Activated T-cell treated with anti-CD3 and anti-CD28 coated beads for 48 hours (primary cell): ENCODE data around the gene REN.
A peak's percentile ranks its signal among the peaks of the same experiment; 100 is the strongest.

Experiments used
- DNase-seq: peaks from one replicate; pipeline ENCODE4 v3.0.0-alpha.2; 2020; ENCODE audit warnings: low read depth

The REN gene

DNA sequence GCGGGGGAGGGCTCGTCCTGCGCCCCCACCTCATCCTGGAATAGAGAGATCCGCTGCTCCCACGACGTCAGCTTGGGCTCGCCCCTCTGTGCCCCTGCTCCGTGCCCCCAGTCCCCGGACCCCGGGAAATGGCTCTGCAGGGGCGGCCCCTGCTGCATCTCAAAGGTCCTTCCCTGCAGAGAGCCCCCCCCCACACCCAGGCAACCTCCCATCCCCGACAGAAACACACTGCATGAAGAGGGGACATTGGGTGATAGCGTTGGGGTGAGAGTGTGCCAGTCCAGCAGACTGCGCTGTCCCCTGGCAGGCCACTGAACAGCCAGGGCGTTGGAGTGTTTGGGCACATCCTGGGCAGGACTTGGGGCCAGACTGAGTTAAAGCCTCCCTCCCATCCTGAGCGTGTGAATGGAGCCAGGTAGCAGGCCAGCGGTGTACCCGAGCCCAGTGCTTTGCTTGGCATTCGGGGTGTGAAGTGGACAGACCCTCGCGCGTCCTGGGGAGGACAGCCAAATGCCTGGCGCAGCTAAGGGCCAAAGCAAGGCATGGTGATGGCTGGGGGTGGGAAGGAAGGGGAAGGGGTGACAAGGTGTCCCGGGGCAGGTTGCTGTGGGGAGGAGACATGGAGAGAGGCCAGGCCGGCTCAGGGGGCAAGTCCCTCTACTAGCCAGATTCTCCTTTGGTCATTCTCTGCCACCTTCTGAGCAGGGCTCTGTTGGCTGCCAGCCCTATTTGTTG is 13.7 kb downstream of the REN start:
- no peak for DNase-seq

GRCh38 chr1:204151552-204152309 is 14.4 kb downstream of the REN start, which contains the start of gene ETNK2:
Gene ETNK2 (minus strand): TSS chr1:204152044. CDS start chr1:204151852, 192 bp downstream.
- DNase-seq, result peak; percentile 45

DNA sequence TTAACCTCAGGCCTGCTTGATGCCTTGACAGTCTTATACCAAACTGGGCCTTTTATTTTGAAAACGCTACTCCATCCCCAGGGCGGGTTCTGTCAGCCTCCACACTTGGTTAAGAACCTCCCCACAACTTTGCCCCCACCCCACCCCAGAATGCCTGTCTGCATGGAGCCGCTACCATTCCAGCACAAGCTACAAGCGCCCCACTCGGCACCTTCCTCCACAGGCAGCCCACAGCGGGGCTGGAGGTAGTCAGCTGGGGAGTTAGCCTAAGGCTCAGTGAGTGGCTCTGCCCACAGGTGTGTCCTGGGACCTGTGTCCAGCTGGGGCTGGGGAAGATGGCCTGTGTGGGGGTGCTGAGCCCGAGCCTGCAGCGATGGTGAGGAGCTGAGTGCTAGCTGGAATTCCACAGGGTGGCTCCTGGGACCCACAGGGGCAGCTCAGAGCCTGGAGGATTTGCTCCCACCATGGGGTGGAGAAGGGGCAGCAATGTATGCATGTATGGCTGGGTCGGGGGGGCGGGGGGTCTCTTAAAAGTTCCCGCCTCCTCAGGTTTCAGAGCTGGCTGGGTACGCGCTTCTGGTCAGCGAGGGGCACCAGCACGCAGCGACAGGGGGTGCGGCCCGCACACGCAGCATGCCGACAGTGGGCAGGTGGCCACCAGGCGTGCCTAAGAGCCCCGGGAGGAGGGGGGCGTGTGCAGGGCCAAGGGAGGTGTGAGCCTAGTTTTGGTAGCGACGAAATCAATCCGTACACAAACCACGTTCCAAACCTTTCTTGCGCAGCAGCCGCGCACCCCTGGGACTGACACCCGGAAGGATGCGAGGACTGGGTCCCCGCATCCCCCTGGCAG is 15.2 kb downstream of the REN start:
- no peak for DNase-seq

GRCh38 chr1:204149635-204150565 is 16.2 kb downstream of the REN start:
- DNase-seq, result no peak

GRCh38 chr1:204149107-204149506 is 17.0 kb downstream of the REN start:
- DNase-seq, result no peak

GRCh38 chr1:204147406-204148383 is 18.4 kb downstream of the REN start:
- DNase-seq, result no peak

GRCh38 chr1:204146965-204147364 is 19.2 kb downstream of the REN start:
- DNase-seq, result no peak

DNA sequence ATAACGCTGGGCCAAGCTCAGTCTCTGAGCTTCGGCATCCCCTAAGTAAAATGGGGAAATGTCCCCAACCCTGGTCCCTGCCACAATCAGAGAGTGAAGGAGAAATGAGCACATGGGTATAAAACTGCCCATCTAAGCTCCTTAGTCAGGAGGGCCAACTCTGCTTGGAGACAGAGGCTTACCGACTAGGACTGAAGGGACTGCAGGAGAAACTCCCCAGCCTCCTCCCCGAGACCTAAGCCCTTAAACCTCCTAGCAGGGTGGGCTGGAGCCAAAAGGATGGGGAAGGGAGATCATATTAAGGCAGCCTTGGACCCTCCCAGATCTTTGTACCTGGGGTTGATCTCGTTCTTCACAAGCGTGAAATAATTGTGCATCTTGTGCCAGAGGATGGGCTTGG is 19.8 kb downstream of the REN start:
- no peak for DNase-seq

- DNase-seq, result no peak
These were observed 21.1 kb downstream of the REN start for GRCh38 chr1:204145033-204145504.

DNA sequence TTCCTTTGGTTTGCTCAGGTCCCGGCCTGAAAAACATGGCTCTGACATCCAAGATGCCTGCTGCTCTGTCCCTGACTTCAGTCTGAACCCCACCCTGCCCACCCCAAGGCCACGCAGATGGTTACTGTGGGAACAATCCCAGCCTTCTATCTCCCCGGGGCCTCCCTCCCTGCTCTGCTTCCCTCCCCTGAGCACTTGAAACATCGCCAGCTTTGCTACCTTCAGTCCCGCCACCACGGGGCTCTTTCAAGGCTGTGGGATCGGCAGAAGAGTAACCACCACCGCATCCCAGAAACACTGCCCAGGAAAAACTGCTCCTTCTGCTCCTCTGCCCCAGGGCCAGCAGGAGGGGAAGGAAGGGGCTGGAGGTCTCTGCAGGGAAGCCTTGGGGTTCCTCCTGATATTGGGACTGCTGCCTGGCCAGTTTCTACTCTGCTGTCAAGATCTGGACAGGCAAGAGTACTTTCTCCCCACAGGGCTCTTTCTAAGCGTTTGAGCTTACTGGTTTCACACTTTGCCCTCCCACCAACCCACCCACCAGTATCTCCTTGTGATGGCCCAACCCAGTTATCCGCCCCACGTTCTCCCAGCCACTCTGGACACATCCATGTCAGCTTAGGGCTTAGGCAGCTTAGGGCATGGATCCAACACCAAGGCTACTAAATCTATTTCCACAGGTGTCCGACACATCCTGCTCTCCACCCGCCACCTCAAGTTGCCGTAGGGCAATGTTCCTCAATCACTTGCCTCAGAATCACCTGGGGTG is 22.7 kb downstream of the REN start:
- no peak for DNase-seq

DNA sequence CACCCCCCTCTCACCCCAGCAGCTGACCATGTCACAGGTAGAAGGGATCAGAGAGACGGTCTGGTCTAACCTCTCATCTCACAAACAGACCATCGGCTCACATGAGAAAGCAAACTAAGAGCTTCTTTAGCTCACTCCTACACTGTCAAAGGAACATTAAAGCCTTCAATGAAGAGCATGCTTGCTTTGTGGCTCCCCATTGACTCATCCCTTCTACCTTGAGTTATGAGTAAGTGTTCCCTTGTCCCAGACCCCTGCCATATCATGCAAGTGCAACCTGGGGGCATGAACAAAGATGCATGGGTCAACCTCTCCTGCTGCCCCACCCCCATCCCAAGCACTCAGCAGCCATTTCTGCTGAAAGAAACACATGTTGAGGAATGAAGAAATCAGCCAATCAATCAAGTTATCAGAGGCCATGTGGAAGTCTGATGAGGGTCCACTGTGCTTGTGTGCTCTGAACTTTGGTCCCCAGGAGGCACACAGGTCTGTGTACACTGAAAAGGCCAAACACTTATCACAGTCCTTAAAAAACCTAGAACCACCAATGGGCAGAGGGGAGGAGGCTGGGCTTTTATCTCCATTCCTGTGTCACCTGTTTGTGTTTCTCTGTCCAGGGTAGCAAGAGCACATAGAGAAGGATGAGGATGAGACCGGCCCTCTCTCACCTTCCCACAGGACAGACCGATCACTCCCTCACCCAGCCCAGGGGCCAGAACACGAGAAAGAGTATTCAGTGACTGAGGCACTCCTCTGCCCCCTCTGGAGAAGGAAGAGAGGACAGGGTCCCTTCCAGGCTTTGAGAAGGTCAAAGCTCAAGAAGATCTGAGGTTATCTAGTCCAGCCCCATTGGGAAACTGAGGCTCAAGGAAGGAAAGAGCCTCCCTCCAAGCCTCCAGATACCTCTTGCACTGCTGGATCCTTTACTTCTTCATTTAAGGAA is 23.8 kb downstream of the REN start:
- DNase-seq, result no peak

- DNase-seq, result no peak
These were observed 25.0 kb downstream of the REN start for GRCh38 chr1:204141131-204141530.

DNA sequence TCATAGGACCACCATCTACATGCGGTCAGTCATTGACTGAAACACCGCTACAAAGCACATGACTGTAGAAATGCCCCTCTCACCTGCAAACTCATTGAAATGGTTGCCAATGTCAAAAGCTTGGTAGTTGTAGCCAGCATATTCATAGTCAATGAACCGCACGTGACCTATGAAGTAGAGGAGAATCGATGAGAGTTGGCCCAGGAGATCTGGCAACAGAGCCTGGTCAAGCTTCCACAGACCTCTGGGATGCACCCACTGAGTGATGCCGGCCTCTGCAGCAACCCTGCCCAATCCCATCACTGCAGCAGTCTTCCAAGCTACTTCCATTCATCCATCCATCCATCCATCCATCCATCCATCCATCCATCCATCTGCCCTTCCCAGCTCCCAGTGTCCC is 26.2 kb downstream of the REN start:
- no peak for DNase-seq

- no peak for DNase-seq
These were observed 27.0 kb downstream of the REN start for GRCh38 chr1:204139088-204139487.

DNA sequence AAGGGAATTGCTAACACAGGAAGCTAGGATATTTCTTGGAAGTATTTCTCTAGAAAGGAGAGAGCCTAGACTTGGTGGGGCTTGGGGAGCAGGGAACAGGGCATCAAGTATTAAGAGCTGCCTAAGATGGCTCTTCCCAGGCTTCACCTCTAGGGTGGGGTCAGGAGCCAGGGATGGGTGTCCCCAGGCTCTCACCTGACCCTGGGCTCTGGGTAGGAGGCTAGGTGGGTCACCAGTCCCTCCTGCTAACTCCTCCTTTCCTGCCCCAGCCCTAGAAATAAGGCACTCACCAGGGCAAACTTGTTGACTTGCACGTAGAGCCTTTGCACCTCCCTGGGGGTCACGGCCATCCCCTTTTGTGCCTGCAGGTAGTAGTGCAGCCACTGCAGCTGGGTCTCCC is 29.3 kb downstream of the REN start:
- DNase-seq, result no peak

DNA sequence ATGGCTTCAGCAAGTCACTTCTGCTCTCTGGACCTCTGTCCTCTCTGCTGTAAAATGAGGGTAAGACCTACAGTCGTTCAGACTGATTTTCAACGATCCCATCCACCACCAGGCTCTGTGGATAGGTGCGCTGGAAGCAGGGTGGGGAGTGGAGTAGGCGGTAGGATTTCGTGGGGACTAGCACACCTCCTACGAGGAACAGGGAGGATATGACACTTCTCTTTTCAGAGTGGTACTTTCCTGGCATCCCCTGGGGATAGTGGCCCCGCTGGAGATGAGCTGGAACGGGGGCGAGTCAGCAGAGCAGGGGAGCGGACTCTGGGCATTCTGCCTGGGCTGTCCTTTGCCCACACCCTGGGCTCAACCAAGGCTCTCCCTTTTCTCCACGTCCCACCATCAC is 32.0 kb downstream of the REN start:
- no peak for DNase-seq

- DNase-seq, result no peak
These were observed 33.4 kb downstream of the REN start for GRCh38 chr1:204132718-204133117.

- DNase-seq, result no peak
These were observed 34.2 kb downstream of the REN start for GRCh38 chr1:204131978-204132377.
